ENCODE data around the gene KPNB1.
A peak's percentile ranks its signal among the peaks of the same experiment; 100 is the strongest.
"Not testable (repeated sequence)": the region's sequence is repeated elsewhere in the genome, so short reads cannot be mapped to it uniquely, and the experiment has no call there.

KPNB1 gene

GRCh38 chr17:47682727-47683126 is 33.0 kb downstream of the KPNB1 start:
- DNase-seq = not testable (repeated sequence)

GRCh38 chr17:47684025-47684424 is 34.3 kb downstream of the KPNB1 start:
- no peak for DNase-seq

GRCh38 chr17:47684535-47685193 is 34.9 kb downstream of the KPNB1 start:
- DNase-seq = no peak

GRCh38 chr17:47685556-47686275 is 36.0 kb downstream of the KPNB1 start:
- no peak for DNase-seq

- no peak for DNase-seq
These were observed 36.5 kb downstream of the KPNB1 start for GRCh38 chr17:47686276-47686635.

- no peak for DNase-seq
These were observed 37.1 kb downstream of the KPNB1 start for GRCh38 chr17:47686664-47687327.

- no peak for DNase-seq
These were observed 37.6 kb downstream of the KPNB1 start for GRCh38 chr17:47687328-47687690.

- DNase-seq = no peak
These were observed 38.0 kb downstream of the KPNB1 start for GRCh38 chr17:47687748-47688147.

GRCh38 chr17:47690121-47690520 is 40.4 kb downstream of the KPNB1 start:
- DNase-seq = no peak

GRCh38 chr17:47692137-47692894 is 42.6 kb downstream of the KPNB1 start:
- no peak for DNase-seq

- no peak for DNase-seq
These were observed 43.4 kb downstream of the KPNB1 start for GRCh38 chr17:47692895-47693730.

- DNase-seq = peak; percentile 43
These were observed 44.2 kb downstream of the KPNB1 start, which contains the start of gene TBKBP1 for GRCh38 chr17:47693731-47694580. TSS of gene TBKBP1 (plus strand) at chr17:47694161. CDS start at chr17:47696113, 1,952 bp downstream.

GRCh38 chr17:47694581-47695428 is 45.1 kb downstream of the KPNB1 start:
- DNase-seq = no peak

- no peak for DNase-seq
These were observed 46.0 kb downstream of the KPNB1 start for GRCh38 chr17:47695429-47696376.

- no peak for DNase-seq
These were observed 47.3 kb downstream of the KPNB1 start for GRCh38 chr17:47696717-47697642.

GRCh38 chr17:47697906-47698711 is 48.4 kb downstream of the KPNB1 start:
- DNase-seq = no peak

All from COR-L47 (cell line).